Activated CD4-positive, alpha-beta T cell treated with anti-CD3 and anti-CD28 coated beads for 48 hours (primary cell): ENCODE data around the gene GPC3.

Experiments
- DNase-seq: peaks from one replicate; pipeline ENCODE4 v3.0.0-alpha.2; 2020

The GPC3 gene

GRCh38 chrX:133588827-133589226 lies 396.6 kb downstream of the GPC3 start:
- DNase-seq, result no peak

DNA sequence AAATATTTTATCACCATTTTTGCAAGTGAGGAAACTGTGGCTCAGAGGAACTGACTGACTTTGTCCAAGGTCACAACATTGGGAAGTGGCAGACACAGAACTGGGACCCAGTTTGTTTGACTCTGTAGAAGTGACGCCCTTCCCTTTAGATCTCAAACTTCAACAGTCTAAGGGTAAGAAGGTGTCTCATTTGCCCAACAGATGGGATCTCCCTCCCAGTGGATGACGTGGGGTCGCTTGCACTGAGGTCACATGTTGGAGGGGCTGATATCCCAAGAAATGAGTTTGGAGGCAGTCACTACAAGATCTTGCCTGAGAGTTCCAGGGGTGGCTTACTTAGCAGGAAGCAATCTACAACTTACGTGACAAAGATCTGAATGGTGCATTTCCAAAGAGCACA lies 397.6 kb downstream of the GPC3 start:
- no peak for DNase-seq

GRCh38 chrX:133587071-133587470 lies 398.3 kb downstream of the GPC3 start:
- no peak for DNase-seq

- no peak for DNase-seq
These were observed 399.0 kb downstream of the GPC3 start for GRCh38 chrX:133586443-133586842.

DNA sequence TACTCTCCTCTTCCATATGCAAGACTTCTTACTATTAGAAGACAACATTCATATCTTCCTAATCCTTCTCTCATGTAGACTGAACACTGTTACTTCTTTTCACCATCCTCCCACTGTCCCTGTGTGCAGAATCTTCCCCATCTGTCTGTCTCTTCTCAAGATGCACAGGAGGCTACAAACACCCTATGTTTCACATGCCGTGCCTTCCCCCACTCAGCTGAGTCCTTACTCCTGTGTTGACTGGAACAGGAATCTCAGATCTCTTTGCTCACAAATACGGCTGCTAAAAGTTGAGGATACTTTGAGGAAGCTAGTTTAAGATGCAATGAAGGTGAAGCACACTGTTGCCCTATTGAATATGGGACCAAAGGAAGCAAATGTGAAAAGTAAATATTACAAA lies 401.6 kb downstream of the GPC3 start:
- DNase-seq, result no peak

- DNase-seq, result no peak
These were observed 404.8 kb downstream of the GPC3 start for GRCh38 chrX:133580625-133581024.

DNA sequence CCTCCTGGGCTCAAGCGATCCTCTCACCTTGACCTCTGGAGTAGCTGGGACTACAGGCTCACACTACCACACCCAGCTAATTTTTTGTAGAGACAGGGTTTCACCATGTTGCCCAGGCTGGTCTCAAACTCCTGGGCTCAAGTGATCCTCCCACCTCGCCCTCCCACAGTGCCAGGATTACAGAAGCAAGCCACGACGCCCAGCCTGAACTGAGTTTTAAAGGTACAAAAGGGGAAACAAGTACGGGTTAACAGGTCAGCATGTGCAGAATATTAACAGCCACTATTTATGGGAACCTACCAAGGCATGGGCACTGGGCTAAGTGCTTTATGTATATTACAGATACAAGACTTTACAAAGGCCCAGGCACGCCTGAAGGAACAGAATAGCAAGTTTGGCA lies 405.8 kb downstream of the GPC3 start:
- DNase-seq, result no peak

GRCh38 chrX:133576876-133577275 lies 408.5 kb downstream of the GPC3 start:
- DNase-seq, result no peak

DNA sequence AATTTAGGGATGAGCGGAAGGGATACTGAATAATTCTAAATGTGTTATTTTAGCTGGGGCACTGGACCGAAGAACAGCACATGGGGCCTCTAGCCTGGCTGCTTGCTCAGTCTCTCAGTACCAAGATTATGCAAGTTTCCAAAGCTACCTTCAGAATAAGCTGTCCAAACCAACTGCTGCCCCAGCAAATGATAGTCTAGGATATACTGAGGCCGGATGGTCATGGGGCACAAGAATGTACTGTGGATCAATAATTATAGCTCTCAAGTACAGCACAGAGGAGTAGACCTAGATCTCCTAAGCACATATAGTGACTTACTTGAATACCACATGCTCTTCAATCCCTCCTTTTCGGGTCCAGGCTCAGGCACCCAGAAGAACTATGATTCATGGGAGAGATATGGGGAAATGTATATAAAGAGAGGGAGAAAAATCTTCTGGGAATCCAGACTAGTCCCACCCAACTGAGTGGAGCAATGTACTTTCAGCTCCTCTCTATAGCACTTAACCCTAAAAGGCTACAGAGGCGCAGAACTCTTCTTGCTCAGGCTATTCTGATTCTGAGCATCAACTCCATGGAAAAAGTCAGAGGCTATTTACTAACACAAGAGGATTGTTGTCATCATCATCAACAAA lies 409.8 kb downstream of the GPC3 start:
- DNase-seq, result no peak

GRCh38 chrX:133574716-133575115 lies 410.7 kb downstream of the GPC3 start:
- DNase-seq, result no peak

DNA sequence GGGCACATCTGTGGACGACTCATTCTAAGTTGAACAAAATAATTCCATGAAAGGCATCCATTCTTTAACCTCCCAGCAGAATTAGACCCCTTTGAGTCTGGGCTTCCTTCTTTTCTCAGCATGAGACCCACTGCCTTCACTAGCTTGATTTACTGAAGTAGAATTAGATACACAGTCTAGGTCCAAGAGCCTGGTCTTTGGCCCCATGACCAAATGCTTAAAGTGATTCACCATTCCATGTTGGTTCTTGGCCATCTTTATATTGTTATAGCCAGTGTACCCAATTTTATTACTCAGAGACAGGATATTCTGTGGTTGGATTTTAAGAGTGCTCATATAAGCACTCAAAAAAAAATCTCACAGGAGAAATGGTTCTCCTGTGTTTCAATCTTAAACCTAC lies 414.8 kb downstream of the GPC3 start:
- no peak for DNase-seq

DNA sequence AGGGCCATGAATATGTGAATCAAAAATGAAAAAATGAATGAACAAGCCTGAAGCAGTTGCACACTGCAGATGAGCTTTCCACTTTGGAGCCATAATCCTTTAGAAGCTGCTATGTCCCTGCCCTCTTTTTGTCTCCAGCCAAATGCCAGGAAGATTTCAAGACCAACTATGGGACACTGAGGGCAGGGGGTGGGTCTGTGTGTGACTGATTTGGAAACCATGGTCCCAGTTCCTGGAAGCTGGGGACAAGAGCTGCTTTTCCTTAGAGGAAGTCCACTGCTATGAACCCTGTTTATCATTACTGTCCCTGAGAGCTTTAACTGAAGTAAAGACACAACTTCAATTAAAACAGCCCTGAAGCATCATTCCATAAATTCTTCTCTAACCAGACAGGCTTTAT lies 416.2 kb downstream of the GPC3 start:
- DNase-seq, result no peak

DNA sequence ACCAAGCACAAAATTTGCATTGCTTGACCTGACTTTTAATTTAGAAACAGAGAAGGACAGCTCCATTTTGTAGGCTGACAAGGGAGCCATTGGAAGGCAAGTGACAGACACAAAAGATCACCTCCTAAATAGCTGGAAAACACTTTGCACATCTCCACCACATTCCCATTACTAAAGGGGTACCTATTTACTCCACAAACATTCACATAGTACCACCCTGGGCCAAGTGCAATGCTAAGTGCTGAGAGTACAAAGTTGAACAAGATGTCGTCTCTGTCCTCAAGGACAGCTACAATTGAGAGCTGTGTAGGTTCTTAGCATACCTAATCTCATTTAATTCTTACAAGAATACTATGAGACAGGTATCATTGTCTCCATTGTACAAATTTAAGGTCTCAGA lies 417.3 kb downstream of the GPC3 start:
- no peak for DNase-seq

DNA sequence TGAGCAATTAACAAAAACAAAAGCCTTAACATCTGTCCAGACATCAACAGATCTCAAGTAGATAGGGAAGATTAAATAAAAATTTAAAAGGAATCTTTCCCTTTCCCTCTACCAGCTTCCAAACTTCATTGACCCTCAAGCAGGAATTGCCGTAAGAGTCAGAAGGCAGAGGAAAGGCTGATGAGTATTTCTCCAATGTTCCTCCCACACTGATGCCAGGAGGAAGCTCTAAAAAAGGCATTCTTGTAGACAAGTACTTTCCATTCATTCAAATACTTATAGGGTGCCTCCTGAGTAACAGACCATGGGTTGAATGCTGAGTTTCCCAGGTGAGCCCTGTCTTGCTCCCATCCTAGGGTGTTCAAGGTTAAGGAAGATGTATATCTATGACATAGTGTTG lies 418.5 kb downstream of the GPC3 start:
- no peak for DNase-seq

DNA sequence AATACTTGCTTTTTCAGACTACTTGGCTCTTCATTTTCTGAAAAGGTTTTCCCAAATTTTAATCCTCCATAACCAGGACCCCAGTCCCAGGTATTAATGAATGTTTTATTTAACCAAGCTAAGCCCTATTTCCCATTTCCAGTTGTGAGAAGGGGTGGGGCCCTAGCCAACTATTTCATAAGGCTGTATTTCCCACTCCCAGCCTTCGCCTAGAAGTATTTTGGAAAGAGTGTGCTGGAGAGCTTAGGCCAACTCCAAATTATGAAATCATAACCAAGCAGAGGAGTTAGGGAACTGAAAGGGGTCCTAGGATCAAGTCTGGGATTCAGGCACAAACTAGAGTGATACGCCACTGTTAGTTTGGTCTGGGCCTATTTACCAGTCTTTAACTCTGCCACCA lies 421.7 kb downstream of the GPC3 start:
- DNase-seq, result no peak

DNA sequence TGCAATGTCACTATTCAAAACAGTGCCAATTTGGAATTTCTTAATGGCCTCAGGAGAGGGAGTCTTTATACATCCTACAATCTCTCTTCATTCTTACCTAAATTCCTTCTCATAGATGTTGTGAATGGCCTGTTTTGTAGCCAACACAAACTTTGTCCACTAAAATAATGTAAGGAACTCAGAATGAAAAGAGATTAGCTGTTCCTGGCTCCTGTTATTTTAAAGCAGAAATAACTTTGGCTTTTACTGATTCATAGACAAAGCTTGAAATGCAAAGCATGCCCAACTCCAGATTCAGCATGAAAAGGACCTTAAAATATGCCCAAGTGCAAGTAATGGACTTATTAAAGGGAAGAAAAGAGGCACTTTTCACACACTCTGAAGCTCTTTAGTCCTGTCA lies 424.1 kb downstream of the GPC3 start:
- DNase-seq, result no peak

DNA sequence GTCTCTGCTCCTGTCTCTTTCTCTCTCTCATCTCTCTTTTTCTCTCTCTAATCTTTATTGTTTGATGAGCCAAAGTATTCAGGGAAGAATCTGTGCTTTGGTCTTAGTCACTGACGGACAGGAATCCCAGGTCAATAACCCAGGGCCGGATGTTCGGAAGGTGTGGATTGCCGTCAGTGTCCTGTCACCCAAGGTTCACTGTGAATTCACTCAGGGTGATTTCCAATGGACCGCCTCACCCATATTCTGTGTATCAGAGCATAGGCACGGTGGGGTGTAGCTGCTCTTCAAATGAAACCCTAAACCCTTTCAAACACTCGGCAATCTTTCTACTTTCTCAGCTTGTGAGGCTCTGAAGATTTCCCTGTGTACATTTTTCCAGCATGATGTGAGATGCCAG lies 425.5 kb downstream of the GPC3 start:
- DNase-seq, result no peak

- DNase-seq, result no peak
These were observed 429.5 kb downstream of the GPC3 start for GRCh38 chrX:133555782-133556458.

DNA sequence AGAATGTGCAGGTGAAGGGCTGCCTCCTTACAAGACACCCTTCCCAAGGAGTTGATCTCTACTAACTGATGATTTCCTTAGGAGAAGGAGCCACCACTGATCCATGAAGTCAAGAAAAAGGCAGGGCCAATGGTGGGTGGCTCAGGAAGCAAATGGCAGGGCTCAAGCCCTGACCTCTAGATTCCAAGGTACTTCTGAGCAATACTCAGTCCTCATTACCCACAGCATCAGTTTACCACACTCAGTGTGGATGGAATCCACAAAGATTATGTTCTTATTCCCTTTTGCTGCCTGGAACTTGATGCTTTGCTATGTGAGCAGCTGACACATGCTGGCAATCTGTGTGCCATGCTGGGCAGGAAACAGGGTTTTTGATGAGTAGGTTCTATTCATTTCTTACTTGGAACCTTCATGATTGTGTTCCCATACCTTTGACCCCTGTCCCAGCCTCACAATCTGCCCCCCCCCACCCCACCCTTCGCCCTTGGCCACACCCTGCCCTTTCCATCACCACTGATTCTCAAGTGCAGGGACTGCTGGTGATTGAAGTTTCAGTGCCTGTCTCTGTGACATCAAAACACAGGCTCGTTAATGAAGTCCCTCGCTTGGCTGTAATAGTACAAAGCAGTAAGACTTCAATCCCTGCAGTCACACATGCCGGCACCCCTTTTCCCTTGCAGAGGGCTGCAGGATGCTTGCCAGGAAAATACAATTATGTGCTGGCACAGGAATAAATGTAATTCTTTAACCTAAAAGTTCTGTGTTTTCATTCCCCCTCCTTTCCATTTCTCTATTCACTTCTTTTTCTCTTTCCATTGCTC lies 434.5 kb downstream of the GPC3 start:
- DNase-seq, result no peak

GRCh38 chrX:133549295-133549933 lies 436.0 kb downstream of the GPC3 start:
- DNase-seq, result no peak

DNA sequence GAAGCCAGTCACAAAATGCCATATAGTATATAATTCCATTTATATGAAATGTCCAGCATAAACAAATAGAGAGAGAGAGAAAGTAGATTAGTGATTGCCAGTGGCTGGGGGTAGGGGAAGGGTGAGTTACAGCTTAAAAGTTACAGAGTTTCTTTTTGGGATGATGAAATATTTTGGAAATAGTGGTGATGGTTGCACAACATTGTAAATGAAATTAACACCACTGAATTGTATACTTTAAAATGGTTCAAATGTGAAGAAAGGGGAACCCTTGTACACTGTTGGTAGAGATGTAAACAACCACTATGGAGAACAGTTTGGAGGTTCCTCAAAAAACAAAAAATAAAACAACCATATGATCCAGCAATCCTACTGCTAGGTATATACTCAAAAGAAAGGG lies 439.0 kb downstream of the GPC3 start:
- no peak for DNase-seq

GRCh38 chrX:133544778-133545177 lies 440.6 kb downstream of the GPC3 start:
- DNase-seq, result no peak

GRCh38 chrX:133544115-133544514 lies 441.3 kb downstream of the GPC3 start:
- DNase-seq, result no peak

GRCh38 chrX:133543654-133544053 lies 441.7 kb downstream of the GPC3 start:
- no peak for DNase-seq
